ENCODE measurements around the gene MICAL3.
"Not testable (repeated sequence)": the region's sequence is repeated elsewhere in the genome, so short reads cannot be mapped to it uniquely, and the experiment has no call there.

The MICAL3 gene

DNA sequence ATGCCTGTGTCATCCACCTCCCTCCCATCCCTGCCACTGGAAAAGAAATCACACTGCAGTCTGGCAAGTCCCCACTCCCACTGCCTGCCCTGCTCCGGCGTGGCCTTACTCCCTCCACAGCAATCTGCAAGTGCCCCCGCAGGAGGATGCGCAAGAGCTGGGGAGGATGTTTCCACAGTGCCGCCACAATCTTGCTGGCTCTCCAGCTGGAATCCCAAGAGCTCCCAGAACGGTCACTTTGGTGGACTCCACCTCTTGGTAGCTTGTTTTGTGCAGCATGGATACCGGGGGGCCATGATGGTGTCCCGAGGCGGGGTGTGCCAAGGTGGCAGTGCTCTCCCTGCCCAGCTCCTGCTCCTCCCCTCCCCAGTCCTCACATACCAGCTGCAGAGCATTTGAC is 76.3 kb downstream of the MICAL3 start:
- H3K27ac Mint-ChIP-seq: no peak overlapping the region
- H3K27me3 Mint-ChIP-seq (ENCODE audit: low read depth): no peaks in the 10 kb centered on the region
- no peaks in the 10 kb centered on the region for H3K9me3 Mint-ChIP-seq
- H3K36me3 Mint-ChIP-seq (ENCODE audit: low read depth): no peaks in the 10 kb centered on the region
- DNase-seq (ENCODE audit: low spot score): no peak
- no peak overlapping the region for H3K4me3 Mint-ChIP-seq
- peaks cover 2% of the 10 kb centered on the region for H3K4me1 Mint-ChIP-seq (ENCODE audit: low read depth)

DNA sequence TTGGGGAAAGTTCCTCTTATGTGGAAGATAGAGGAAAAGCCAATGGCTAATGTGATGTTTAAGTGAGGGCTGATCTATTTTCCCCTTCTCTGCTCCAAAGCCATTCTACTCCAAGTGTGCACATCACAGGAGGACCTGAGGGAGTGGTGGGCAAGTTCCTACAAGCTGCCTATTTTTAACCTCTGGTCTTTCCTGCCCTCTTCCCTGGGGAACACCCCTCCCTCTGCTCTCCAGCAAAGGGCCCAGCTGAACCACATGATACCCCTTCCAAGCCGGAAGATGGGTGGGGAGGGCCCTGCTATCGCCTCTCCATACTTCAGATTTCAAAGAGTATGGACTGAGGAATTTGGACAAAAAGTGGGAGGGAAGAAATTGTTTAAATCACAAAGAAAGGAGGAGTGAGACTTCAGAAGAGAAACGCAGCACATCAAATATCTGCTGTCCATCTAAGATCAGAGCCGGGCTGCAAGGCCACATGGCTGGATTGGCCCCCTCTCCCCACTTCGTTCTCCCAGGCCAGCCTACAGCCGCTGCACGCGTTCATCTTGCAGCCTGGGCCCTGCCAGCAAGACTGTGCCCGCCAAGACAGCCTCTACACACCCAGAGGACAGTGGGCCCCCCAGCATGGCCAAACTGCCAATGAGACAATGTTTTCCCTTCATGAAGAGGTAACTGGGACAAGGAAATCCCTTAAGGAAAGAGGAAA is 77.5 kb downstream of the MICAL3 start:
- peaks cover 2% of the 10 kb centered on the region for H3K4me1 Mint-ChIP-seq (ENCODE audit: low read depth)
- no peaks in the 10 kb centered on the region for H3K9me3 Mint-ChIP-seq

DNA sequence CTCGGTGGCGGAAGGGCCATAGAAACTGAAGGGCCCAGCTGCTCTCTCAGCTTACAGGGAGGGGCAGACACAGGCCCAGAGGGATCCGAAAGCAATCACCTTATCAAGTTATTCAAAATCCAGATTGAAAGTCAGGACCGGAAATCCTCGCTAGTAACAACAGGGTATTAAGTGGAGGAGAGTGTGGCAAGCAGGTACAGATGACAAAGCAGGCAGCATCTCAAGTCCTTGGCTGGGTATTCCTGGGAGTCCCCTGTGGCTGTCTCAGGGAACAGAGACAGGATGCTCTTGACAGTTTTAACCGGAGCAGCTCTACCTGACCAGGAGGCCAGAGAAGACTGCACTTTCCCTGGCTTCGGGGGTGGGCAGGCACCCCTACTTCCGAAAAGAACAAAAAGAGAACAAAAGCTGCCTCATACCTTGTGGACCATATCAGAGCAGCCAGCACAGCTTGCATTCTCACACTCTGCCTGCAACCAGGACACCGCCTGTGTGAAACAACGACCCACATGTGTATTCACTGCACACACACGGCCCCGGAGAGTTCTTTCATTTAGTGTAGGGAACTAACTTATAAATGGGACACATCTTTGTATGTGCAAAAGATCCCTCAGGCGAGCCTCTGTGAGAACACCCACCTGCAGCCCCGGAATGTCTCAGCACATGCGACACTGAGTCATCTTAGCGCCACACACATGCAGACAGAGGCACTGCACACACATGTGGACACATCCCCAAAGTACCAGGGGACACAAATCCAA is 78.3 kb downstream of the MICAL3 start:
- no peaks in the 10 kb centered on the region for H3K27me3 Mint-ChIP-seq (ENCODE audit: low read depth)
- no peak overlapping the region for H3K4me3 Mint-ChIP-seq
- H3K4me1 Mint-ChIP-seq (ENCODE audit: low read depth): peaks cover 2% of the 10 kb centered on the region
- no peak overlapping the region for H3K27ac Mint-ChIP-seq
- no peak for DNase-seq (ENCODE audit: low spot score)
- H3K36me3 Mint-ChIP-seq (ENCODE audit: low read depth): no peaks in the 10 kb centered on the region
- H3K9me3 Mint-ChIP-seq: no peaks in the 10 kb centered on the region

More for the DNA sequence above, 77.5 kb downstream of the MICAL3 start:
- H3K4me3 Mint-ChIP-seq: no peak overlapping the region
- no peaks in the 10 kb centered on the region for H3K27me3 Mint-ChIP-seq (ENCODE audit: low read depth)
- H3K27ac Mint-ChIP-seq: no peak overlapping the region
- DNase-seq (ENCODE audit: low spot score): no peak
- H3K36me3 Mint-ChIP-seq (ENCODE audit: low read depth): no peaks in the 10 kb centered on the region

DNA sequence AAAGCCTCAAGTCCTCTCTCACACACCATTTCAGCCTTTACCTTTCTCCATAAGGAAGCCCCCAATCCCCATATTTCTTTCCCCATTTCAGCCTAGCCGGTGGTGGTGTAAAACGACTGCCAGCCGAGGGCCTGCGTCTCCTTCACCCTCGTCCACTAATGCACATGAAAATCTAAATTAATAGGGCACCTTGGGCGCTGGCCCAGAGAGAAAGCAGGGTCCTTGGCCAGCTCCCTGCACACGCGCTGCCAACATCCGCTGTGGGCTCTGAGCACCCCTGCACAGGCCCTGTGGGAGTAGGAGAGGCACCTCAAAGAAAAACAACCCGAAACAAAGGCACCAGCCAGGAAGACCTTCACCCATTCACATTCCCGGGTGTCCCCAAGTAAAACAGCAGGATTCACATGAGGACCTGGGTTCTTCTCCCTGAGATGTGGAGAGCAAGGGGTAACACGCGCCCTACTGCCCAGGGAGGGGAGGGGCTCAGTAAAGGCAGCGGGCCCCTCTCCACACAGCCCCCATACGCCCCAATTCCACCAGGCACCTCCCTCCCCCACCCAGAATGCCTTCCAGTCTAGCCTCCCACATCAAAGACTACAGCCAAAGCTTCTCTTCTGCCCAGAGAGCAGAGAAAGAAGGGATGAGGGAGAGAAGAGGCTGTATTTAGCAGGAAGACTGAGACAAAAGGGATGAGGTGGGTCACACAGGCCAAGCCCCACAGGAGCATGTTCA is 79.0 kb downstream of the MICAL3 start:
- Mint-ChIP-seq H3K27ac (no peak overlapping the region), H3K4me1 (ENCODE audit: low read depth) (no peaks in the 10 kb centered on the region), H3K9me3 (no peaks in the 10 kb centered on the region), H3K4me3 (no peak overlapping the region), H3K36me3 (ENCODE audit: low read depth) (no peaks in the 10 kb centered on the region), H3K27me3 (ENCODE audit: low read depth) (no peaks in the 10 kb centered on the region)
- no peak for DNase-seq (ENCODE audit: low spot score)

DNA sequence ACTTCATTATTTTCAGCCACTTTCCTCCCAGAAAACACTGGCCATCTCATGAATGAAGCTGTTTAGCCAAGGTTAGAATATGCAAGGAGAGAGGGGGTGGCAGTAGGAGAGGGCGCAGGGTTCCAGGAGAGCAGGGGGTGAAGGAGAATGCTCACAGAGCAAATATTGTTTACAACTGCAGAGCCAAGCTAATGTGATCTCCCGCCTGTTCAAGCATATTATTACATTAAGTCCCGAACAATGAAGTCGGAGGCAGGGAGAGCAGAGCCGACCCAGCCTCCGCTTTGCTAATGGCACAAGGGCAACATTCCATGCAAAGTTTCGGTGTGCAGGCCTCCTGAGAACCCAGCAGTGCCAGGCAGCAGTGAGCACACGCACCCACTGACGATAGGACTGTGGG is 80.1 kb downstream of the MICAL3 start:
- Mint-ChIP-seq H3K27ac (no peak overlapping the region), H3K9me3 (no peaks in the 10 kb centered on the region), H3K4me3 (no peak overlapping the region)

DNA sequence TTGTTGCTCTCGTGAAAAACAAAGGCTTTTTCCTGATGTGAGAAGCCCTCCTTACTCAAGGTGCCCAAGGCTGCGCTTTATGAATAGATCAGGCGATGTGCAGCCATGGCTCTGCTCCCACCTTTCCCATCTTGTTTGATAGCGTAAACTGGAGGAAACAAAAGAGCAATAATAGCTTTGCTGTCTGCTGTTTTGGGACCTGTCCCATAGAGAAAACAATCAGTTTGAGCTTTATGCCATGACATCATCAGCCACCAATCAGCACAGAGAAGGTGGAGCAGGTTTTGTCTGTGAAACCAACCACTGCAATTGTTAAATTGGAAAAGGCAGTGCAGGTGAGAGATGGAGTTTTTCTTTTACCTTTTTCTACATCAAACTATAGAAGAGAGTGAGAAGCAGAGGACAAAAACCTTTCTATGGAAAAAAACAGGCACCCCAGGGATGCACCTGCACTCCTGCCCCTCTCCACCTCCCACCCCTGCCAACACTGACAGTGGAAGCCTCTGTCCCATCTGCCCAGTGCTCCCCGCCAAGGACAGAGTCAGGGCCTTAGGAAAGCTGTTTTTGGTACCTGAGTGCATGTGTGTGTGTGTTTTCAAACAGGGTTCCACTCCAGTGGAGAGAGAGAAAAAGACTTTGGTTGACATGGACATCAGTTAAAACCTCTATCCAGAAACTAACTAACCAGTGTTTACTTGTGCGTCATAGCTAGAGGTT is 80.7 kb downstream of the MICAL3 start:
- Mint-ChIP-seq H3K27ac (no peak overlapping the region), H3K4me1 (ENCODE audit: low read depth) (no peaks in the 10 kb centered on the region)

More for the DNA sequence above, 80.1 kb downstream of the MICAL3 start:
- Mint-ChIP-seq H3K4me1 (ENCODE audit: low read depth) (no peaks in the 10 kb centered on the region), H3K27me3 (ENCODE audit: low read depth) (no peaks in the 10 kb centered on the region), H3K36me3 (ENCODE audit: low read depth) (no peaks in the 10 kb centered on the region)
- no peak for DNase-seq (ENCODE audit: low spot score)

DNA sequence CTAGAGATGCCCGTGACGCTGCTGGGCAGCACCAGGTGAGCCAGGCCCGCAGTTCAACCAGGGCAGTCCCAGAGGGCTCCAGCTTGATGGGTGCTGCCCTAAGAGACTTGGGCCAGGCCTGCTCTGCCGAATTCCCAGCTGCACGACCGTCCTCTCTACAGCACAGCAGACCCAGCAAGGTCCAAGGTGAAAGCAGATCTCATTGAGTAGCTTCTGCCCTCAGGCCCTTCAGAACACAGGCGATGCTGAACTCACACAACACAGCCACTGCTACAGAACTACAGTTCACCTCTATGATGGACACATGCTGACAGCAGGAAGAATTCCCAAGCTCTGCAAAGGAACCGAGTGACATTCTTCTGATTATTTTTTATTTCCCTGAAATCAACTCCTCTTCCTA is 81.6 kb downstream of the MICAL3 start:
- no peaks in the 10 kb centered on the region for H3K27me3 Mint-ChIP-seq (ENCODE audit: low read depth)
- no peaks in the 10 kb centered on the region for H3K36me3 Mint-ChIP-seq (ENCODE audit: low read depth)
- no peak overlapping the region for H3K4me3 Mint-ChIP-seq
- H3K27ac Mint-ChIP-seq: no peak overlapping the region
- no peaks in the 10 kb centered on the region for H3K9me3 Mint-ChIP-seq
- no peak for DNase-seq (ENCODE audit: low spot score)
- no peaks in the 10 kb centered on the region for H3K4me1 Mint-ChIP-seq (ENCODE audit: low read depth)

More for the DNA sequence above, 80.7 kb downstream of the MICAL3 start:
- no peak for DNase-seq (ENCODE audit: low spot score)
- Mint-ChIP-seq H3K36me3 (ENCODE audit: low read depth) (no peaks in the 10 kb centered on the region), H3K27me3 (ENCODE audit: low read depth) (no peaks in the 10 kb centered on the region), H3K9me3 (no peaks in the 10 kb centered on the region), H3K4me3 (no peak overlapping the region)

DNA sequence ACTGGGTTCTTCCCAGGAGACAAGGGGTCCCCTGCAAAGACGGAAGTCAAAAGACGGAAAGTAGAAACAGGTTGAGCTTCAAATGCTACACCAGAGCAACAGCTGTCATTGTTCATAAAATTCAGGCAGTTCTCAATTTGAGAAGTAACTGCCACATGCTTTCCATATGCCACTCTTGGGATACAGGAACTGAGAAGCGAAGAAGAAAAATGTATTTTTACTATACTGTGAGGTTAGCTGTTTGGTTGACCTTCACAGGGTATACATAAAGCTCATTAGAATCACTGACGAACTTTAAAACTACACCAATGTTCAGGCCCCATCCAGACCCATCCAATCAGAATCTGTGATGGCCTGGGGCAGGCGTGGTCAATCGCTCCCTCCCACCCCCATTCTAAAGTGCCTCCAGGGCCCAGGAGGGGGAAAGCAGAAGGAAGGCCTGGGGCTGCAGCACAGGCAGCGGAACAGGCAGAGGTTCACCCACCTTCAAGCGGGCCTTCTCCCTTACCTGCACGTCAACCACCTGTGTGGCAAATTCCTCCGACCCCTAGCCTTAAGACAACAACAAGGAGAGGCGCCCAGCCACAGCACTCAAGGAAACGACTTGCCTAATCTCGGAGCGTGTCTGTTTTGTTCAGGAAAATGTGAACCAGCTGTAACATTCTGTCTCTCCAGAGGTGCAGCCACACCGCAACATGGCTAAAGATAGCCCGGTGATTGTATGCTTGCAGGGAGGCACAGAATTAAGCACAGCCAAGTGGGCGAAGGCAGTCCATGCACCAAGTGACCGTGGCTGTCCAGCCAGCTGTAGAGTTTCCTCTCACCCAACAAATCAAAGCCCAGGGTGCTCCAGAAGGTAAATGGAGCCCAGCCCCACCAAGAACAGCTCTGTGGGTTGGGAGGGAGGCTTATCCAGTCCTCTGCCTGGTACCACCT is 82.6 kb downstream of the MICAL3 start:
- no peaks in the 10 kb centered on the region for H3K27me3 Mint-ChIP-seq (ENCODE audit: low read depth)
- H3K4me1 Mint-ChIP-seq (ENCODE audit: low read depth): no peaks in the 10 kb centered on the region
- H3K4me3 Mint-ChIP-seq: no peak overlapping the region
- H3K27ac Mint-ChIP-seq: no peak overlapping the region
- no peaks in the 10 kb centered on the region for H3K9me3 Mint-ChIP-seq
- H3K36me3 Mint-ChIP-seq (ENCODE audit: low read depth): no peaks in the 10 kb centered on the region
- DNase-seq (ENCODE audit: low spot score): no peak

DNA sequence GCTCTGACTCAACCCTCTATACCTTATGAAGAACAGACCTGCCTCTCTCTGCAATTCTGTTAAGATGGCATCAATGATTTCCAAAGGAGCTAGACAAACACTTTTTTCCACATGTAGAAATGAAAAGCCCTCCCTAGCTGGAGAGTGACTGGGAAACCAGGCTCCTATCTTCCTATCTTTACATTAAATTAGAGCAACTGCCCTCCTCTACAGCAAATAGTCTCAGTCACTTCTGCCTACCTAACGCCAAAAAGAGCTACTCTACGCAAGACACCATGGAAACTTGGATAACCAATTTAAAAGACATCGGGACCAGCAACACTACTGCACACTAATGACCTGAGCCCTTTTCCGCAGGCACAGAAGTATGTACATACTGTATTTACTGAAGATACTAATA is 84.8 kb downstream of the MICAL3 start:
- Mint-ChIP-seq H3K4me1 (ENCODE audit: low read depth) (no peaks in the 10 kb centered on the region), H3K27ac (no peak overlapping the region), H3K9me3 (no peaks in the 10 kb centered on the region), H3K27me3 (ENCODE audit: low read depth) (no peaks in the 10 kb centered on the region), H3K36me3 (ENCODE audit: low read depth) (no peaks in the 10 kb centered on the region), H3K4me3 (no peak overlapping the region)
- DNase-seq (ENCODE audit: low spot score): no peak

DNA sequence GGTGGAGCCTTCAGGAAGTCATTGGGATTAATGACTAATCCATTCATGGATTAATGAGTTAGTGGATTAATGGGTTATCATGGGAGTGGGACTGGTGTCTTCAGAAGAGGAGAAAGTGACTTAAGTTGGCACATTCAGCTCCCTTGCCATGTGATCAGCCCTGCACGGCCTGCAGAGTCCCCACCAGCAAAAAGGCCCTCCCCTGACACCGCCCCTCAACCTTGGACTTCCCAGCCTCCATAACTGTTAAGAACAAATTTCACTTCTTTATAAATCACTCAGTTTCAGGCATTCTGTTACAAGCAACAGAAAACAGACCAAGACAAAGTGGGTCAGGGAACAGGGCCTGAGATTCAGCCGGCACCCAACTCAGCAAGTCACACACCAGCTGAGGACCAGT is 85.3 kb downstream of the MICAL3 start:
- Mint-ChIP-seq H3K36me3 (ENCODE audit: low read depth) (no peaks in the 10 kb centered on the region), H3K27ac (no peak overlapping the region), H3K4me1 (ENCODE audit: low read depth) (no peaks in the 10 kb centered on the region), H3K27me3 (ENCODE audit: low read depth) (no peaks in the 10 kb centered on the region), H3K9me3 (no peaks in the 10 kb centered on the region), H3K4me3 (no peak overlapping the region)
- no peak for DNase-seq (ENCODE audit: low spot score)

DNA sequence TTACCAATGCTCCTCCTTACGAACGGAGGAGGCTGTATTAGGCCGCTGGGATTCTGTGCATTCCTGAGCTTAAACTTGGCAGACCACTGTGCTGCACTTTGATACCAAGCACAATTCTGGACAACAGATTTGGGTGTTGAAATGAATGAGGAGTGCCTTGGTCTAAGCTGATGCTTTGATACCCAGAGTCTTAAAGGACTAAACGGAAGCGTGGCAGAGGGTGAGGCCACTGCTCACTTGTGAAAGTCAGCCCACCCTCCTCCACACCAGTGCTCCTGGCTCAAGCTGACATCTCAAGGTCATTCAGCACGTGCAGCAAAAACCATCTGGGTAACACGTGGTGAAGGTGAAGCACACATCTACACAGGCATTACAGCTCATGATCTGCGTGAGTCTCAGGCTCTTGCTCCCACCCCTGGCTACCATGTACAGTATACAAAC is 85.9 kb downstream of the MICAL3 start:
- Mint-ChIP-seq H3K36me3 (ENCODE audit: low read depth) (no peaks in the 10 kb centered on the region), H3K4me3 (no peak overlapping the region), H3K9me3 (no peaks in the 10 kb centered on the region), H3K27me3 (ENCODE audit: low read depth) (peaks cover 2% of the 10 kb centered on the region), H3K27ac (no peak overlapping the region), H3K4me1 (ENCODE audit: low read depth) (no peaks in the 10 kb centered on the region)
- no peak for DNase-seq (ENCODE audit: low spot score)

DNA sequence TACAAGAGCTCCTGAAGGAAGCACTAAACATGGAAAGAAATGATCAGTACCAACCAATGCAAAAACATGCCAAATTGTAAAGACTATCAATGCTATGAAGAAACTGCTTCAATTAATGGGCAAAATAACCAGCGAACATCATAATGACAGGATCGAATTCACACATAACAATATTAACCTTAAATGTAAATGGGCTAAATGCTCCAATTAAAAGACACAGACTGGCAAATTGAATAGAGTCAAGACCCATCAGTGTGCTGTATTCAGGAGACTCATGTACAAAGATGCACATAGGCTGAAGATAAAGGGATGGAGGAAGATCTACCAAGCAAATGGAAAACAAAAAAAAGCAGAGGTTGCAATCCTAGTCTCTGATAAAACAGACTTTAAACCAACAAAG is 91.9 kb downstream of the MICAL3 start:
- H3K4me3 Mint-ChIP-seq; DNase-seq (ENCODE audit: low spot score); H3K4me1 Mint-ChIP-seq (ENCODE audit: low read depth); H3K27me3 Mint-ChIP-seq (ENCODE audit: low read depth); H3K27ac Mint-ChIP-seq; H3K9me3 Mint-ChIP-seq; H3K36me3 Mint-ChIP-seq (ENCODE audit: low read depth): not testable (repeated sequence)

DNA sequence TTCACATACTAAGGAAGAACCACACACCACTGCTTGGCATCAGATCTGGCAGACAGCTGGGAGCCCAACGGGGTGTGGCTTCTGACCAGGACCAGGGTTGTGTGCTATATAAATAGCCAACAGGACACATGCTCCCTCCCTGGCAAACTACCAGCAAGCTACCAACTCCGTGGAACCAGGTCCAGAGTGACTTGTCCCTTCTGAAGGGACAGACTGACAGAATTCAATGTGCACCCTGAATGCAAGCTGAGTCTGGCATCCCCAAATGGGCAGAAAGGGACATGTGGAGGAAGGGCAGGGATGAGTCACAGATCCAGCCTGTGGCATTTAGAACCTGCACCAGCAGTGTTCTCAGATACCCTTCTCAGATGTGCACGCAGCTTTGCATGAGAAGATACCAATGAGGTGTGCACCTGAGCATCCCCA is 92.9 kb downstream of the MICAL3 start:
- Mint-ChIP-seq H3K4me3 (no peak overlapping the region), H3K27ac (no peak overlapping the region), H3K36me3 (ENCODE audit: low read depth) (no peaks in the 10 kb centered on the region), H3K9me3 (no peaks in the 10 kb centered on the region), H3K4me1 (ENCODE audit: low read depth) (peaks cover 8% of the 10 kb centered on the region), H3K27me3 (ENCODE audit: low read depth) (peaks cover 2% of the 10 kb centered on the region)
- no peak for DNase-seq (ENCODE audit: low spot score)

All from T-helper 2 cell treated with Interferon-gamma antibody and Interleukin-4, amounts not matched to agents 5 μg/mL and 100 μg/mL, for 36 hours (primary cell).